GM12878 (cell line): ENCODE data around the gene FGFR4. TPM values are rescaled to one million over a fixed set of nuclear protein-coding genes. Genes with fewer than 3 reads are reported as not detected.

Source experiments
- ATAC-seq: fragments of 200-7000 bp; cut with Tn5 transposase; 3 replicates; pipeline ENCODE4 v1.9.1; 2020; ENCODE audit warnings: mild to moderate bottlenecking, moderate library complexity
- BruUV-seq: library from RNA; stranded (reverse); fragments of 400-500 nt; replicated peaks from 2 replicates; lab custom pipeline; 2021; lab: Mats Ljungman, UMichigan
- CTCF ChIA-PET: fragments of 300-600 bp; sonication (Branson Sonifier 250); formaldehyde crosslinking; extraction: SDS; loops from one replicate; lab custom pipeline; 2021; ENCODE audit warnings: inconsistent platforms; lab: Yijun Ruan, JAX
- POLR2A ChIA-PET: fragments of 350-600 bp; formaldehyde crosslinking; extraction: SDS; loops from one replicate; lab custom pipeline; 2021; ENCODE audit warnings: inconsistent platforms; lab: Charles Lee
- RAD21 ChIA-PET: fragments of 300-600 bp; sonication (Branson Sonifier 250); formaldehyde crosslinking; loops from one replicate; lab custom pipeline; 2023; ENCODE audit warnings: antibody characterized with exemption; ENCODE audit not compliant: unreplicated experiment; lab: Charles Lee
- SMC1A ChIA-PET: fragments of 300-600 bp; sonication (Branson Sonifier 250); formaldehyde crosslinking; loops from one replicate; lab custom pipeline; 2023; ENCODE audit not compliant: unreplicated experiment, uncharacterized antibody; lab: Charles Lee
- DNase-seq: peaks from one replicate; pipeline ENCODE4 v3.0.0-alpha.2; 2011; ENCODE audit warnings: low read depth, low spot score
- FAIRE-seq: peaks from 3 replicates; lab custom pipeline; 2011; peaks lifted over from hg19 to GRCh38; lab: Jason Lieb, UNC
- H2AFZ ChIP-seq: 2 replicates; pipeline ENCODE4 v1.6.0; 2011; ENCODE audit warnings: low read depth, low read length, control low read depth; ENCODE audit not compliant: control insufficient read depth
- H3K27ac ChIP-seq: 2 replicates; pipeline ENCODE4 v1.5.1; 2011; ENCODE audit warnings: control low read depth; ENCODE audit not compliant: control insufficient read depth, insufficient read depth
- H3K27me3 ChIP-seq, 2 experiments: replicated peaks in 1 of 2; 2 replicates each; pipeline versions ENCODE4 v1.6.0 to v1.6.1; 2011; ENCODE audit warnings: low read length in 1 of 2; ENCODE audit not compliant: control insufficient read depth in 2 of 2, insufficient read depth in 2 of 2
- H3K36me3 ChIP-seq, 2 experiments: 2 replicates each; pipeline ENCODE4 v1.5.1; 2011; ENCODE audit warnings: low read length in 1 of 2; ENCODE audit not compliant: control insufficient read depth in 2 of 2, insufficient read depth in 2 of 2
- H3K4me1 ChIP-seq: 2 replicates; pipeline ENCODE4 v1.6.1; 2011; ENCODE audit warnings: mild to moderate bottlenecking, low read length, moderate library complexity, mixed read lengths; ENCODE audit not compliant: control insufficient read depth, insufficient read depth
- H3K4me2 ChIP-seq: 2 replicates; pipeline ENCODE4 v1.6.0; 2011; ENCODE audit warnings: control low read depth; ENCODE audit not compliant: control insufficient read depth, insufficient read depth
- H3K4me3 ChIP-seq: fragments of 200-600 bp; sonication (generic); 2 replicates; pipeline ENCODE4 v1.5.1; 2016
- H3K79me2 ChIP-seq: 2 replicates; pipeline ENCODE4 v1.6.0; 2011; ENCODE audit warnings: low read length; ENCODE audit not compliant: control insufficient read depth, insufficient read depth
- H3K9ac ChIP-seq: 2 replicates; pipeline ENCODE4 v1.8.0; 2011; ENCODE audit warnings: low read length, control low read depth, mixed read lengths; ENCODE audit not compliant: control insufficient read depth, insufficient read depth
- H3K9me3 ChIP-seq: replicated peaks from 3 replicates; pipeline ENCODE4 v1.5.1; 2011; ENCODE audit warnings: mild to moderate bottlenecking, low read length; ENCODE audit not compliant: control insufficient read depth, insufficient read depth
- H4K20me1 ChIP-seq: 2 replicates; pipeline ENCODE4 v1.6.0; 2011; ENCODE audit not compliant: control insufficient read depth, insufficient read depth
- ATF2 ChIP-seq: IDR thresholded peaks from 2 replicates; pipeline ENCODE4 v1.6.1; 2012; ENCODE audit warnings: low read length, inconsistent platforms
- SMC3 ChIP-seq: IDR thresholded peaks from 2 replicates; pipeline ENCODE4 v1.6.1; 2011; ENCODE audit warnings: low read length, improper control_type of control experiment, borderline replicate concordance
- TCF3 ChIP-seq: IDR thresholded peaks from 2 replicates; pipeline ENCODE4 v1.6.1; 2012; ENCODE audit warnings: low read depth, mild to moderate bottlenecking, low read length, borderline replicate concordance; ENCODE audit not compliant: insufficient read depth
- WGBS: methylation state at CpG from one replicate; pipeline ENCODE4 v1.1.6; 2016; ENCODE audit warnings: low lambda C conversion rate; ENCODE audit not compliant: insufficient replicate concordance, insufficient coverage; ENCODE audit errors: missing lambda C conversion rate; 5-methylcytosine and 5-hydroxymethylcytosine counted together
- in situ Hi-C: fragments of 300-500 bp; cut with MboI; formaldehyde crosslinking; loops from 9 replicates; pipeline ENCODE4 v1.14.3; 2018; ENCODE audit warnings: mixed read lengths
- intact Hi-C: fragments of 100-400 bp; cut with micrococcal nuclease; formaldehyde crosslinking; loops from one replicate; pipeline ENCODE4 v1.14.2; 2022; ENCODE audit not compliant: unreplicated experiment
- polyA plus RNA-seq, 11 experiments: library from polyadenylated mRNA; depleted of rRNA in 4 of 11; unstranded in 6 of 11; stranded (reverse) in 5 of 11; fragments of >200 nt; fragmentation: Nextera tagmentation in 4 of 11; fragmentation: Illumina TruSeq in 1 of 11; extraction: Ambion mirVana in 4 of 11; extraction: Trizol in 1 of 11; gene quantifications; 1 replicate in 1 of 11; 2 replicates in 10 of 11; pipeline versions ENCODE4 v1.2.1 to v1.2.3, GENCODE V29; 2011 to 2016; ENCODE audit warnings: inconsistent platforms in 2 of 11, missing spikeins in 2 of 11, low read depth in 1 of 11
- total RNA-seq, 4 experiments: library from RNA; depleted of rRNA in 3 of 4; stranded (reverse); fragments of >200 nt in 3 of 4; fragmentation: Illumina TruSeq in 1 of 4; extraction: Trizol in 1 of 4; gene quantifications; 2 replicates each; pipeline versions ENCODE4 v1.2.1 to v1.2.3, GENCODE V29; 2013 to 2021

The FGFR4 gene
- total and polyA plus RNA-seq, 10 of the 15 experiments (the other 5 are each of a cell fraction or from before 2014, with no cell fraction given), result 0.17 to 0.77 (median 0.28) TPM; not detected in 5

DNA sequence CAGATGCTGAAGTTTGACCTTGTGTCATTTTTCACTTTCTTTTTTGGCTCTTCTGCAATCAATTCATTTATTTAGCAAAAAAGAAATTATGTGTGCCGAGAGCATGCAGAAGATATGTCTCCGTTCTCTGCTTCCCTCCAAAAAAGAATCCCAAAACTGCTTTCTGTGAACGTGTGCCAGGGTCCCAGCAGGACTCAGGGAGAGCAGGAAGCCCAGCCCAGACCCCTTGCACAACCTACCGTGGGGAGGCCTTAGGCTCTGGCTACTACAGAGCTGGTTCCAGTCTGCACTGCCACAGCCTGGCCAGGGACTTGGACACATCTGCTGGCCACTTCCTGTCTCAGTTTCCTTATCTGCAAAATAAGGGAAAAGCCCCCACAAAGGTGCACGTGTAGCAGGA lies 2.4 kb downstream of the FGFR4 start:
- CTCF ChIA-PET, result interaction anchor here (0.5 to 2.3 kb wide), 3 partner anchors 10 to 255 kb away, joined by 3 to 6 read pairs (median 5); no protein-coding TSS in a partner anchor
- H3K4me3 ChIP-seq, result no peak overlapping the region
- H3K9me3 ChIP-seq, result no peaks in the 10 kb centered on the region
- intact Hi-C loops (no loop called here), in situ Hi-C loops (no loop called here)
- POLR2A ChIA-PET, result interaction anchor here (1.0 kb wide), 1 partner anchor 17 kb away, joined by 3 read pairs; no protein-coding TSS in a partner anchor
- DNase-seq (no peak), ATAC-seq (no peak), FAIRE-seq (no peak)
- TF ChIP-seq TCF3, result no peak
- TF ChIP-seq ATF2, result no peak
- TF ChIP-seq SMC3, result no peak
- H4K20me1 ChIP-seq, result no peaks in the 10 kb centered on the region
- BruUV-seq, result no TSS peak
- H3K27ac ChIP-seq, result no peak overlapping the region
- no peak overlapping the region for H2AFZ ChIP-seq
- no peak overlapping the region for H3K9ac ChIP-seq
- H3K4me2 ChIP-seq, result no peak overlapping the region
- RAD21 ChIA-PET, result no interaction called here
- SMC1A ChIA-PET, result interaction anchor here (0.7 kb wide), 1 partner anchor 47 kb away, joined by 3 read pairs; no protein-coding TSS in a partner anchor
- no peaks in the 10 kb centered on the region for H3K36me3 ChIP-seq
- H3K27me3 ChIP-seq, result peaks cover 0 to 4% of the 10 kb centered on the region in 2 experiments; a peak in 3 of 4 replicates
- 0 out of 2 replicates have a peak, but pooled peaks cover 2% of the 10 kb centered on the region for H3K4me1 ChIP-seq
- H3K79me2 ChIP-seq, result no peaks in the 10 kb centered on the region
- WGBS, result 27% methylated on average over 5 of the region's 5 CpGs
